GM11168 (cell line): ENCODE results near the gene TBC1D7.

Experiments used
- in situ Hi-C: fragments of 300-500 bp; cut with MboI; formaldehyde crosslinking; loops from one replicate; pipeline ENCODE4 v1.12.0; 2022; ENCODE audit warnings: low sequenced_read_pairs; ENCODE audit not compliant: unreplicated experiment

Gene TBC1D7

GRCh38 chr6:13278991-13279390, 49.3 kb downstream of the TBC1D7 start:
- in situ Hi-C loops, result no loop called here

DNA sequence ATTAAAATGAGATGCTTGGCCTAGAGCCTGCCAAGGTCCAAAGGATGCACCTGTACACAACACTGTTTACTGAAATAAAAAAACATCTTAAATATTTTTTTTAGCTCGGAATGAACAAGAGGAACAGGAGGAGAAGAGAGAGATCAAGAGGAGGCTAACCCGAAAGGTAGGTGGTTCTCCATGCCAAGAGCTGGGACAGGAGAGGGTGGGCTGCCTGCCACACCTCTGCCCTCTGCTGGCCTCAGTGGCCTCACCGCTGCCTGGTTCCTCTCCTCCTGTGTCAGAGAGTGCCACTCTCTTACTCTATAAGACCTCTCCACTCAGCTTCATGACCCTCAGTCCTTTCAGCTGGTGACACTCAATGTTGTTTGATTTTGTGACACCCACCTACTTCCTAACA, 50.2 kb downstream of the TBC1D7 start:
- in situ Hi-C loops, result no loop called here

DNA sequence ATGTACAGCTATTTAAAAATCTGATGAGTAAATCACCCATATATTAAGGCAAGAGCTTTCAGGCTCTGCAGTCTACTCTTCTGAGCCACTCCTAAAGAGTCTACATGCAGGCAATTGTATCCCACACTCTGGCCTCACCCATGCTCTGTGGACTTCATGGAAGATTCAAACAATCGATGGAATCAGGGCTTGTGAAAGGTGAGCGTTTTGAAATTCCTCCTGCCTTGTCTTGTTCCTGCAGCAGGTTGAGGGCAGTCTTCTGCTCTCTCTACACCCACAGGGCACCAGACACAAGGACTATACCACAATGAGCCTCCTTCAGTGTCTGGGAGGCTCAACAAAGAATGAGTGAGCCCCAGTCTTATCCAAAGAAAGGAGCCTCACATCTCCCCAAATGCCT, 51.1 kb downstream of the TBC1D7 start:
- in situ Hi-C loops, result no loop called here

DNA sequence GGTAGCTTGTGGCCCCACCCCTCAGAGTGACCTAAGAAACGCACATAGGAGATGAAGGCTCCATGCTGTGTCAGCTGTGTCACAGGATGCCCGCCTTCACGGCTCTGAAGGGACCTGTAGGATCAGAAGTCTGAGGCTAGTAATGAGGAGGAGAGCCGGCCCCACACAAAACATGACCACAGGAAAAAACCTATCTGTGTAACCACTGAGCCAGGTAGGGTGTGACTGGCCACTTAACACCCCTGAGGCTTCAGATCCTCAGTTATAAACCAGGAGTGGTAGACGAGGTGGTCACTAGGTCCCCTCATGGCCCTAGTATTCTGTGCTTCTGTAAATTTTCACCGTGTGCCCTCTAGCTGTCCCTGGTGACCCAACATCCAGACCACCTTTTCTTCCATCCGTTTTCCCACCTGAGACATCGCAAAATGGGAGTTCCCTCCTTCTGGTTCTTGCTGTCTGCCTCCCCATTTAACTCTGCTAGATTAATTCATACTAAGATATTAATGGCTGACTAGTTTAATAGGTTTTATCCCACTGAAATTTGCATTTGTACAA, 52.8 kb downstream of the TBC1D7 start:
- in situ Hi-C loops, result no loop called here

DNA sequence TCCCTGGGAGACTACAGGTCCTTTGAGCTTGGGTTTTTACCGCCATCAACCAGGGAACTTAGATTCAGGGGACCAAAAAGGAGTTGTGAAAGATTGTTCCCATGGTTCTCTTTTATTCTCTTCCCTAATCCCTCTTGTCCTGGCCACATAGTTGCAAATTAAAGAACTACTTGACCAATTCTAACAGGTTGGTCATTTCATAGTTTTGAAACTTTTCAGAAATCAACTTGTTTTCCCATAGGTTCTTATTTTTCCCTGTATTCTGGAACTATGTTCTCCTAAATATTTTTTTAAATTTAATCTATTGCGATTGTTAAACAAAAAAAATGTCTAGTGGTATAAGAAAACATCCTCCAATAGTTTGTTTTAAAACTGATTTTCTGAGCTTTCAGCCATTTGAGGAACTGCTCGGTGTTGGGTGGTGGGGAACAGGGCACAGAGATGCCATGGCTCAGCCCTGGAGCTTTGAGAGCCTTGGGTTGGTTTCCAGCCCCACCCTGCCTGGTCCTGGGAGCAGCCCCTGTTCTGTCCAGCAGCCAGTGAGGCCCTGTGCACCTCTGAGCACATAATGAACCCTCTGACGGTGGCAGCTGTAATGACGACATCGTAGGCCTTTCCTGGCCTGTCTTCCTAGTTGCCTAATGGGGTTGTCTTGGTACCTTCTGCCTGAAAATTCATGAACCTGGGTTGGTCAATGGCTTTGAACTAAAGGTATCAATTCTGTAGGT, 53.5 kb downstream of the TBC1D7 start:
- in situ Hi-C loops, result no loop called here

GRCh38 chr6:13273931-13274706, 54.2 kb downstream of the TBC1D7 start:
- in situ Hi-C loops, result no loop called here

DNA sequence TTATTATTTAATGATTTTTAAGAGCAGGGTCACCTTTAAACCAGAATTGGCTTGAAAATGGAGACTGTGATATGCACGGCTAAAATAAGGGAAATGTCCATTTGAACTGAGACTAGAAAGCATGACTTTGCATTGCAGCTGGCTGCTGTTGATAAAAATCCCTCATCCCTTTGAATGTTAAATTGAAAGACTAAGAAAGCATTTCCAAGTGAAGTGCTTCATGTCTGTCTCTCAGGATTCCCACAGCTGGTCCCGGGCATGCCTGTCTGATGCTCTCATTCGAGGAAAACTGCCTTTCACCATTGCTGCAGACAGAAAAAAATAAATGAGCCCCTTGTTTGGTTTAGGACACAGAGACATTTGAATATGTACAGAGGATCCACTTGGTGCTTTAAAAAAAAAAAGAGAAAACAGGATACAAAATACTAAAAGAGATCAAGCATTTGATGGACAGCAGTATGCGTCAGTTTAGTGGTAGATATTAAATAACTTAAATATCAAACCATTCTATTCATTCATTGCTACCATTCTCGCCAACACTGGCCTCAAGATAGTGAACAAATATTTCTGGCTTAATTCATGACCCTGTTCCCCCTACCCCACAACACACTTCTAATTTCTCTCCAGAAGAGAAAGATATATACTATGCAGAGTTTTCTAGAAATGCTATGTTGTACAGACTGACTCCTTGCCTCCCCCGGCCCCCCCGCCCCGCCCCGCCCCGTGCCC, 55.0 kb downstream of the TBC1D7 start:
- in situ Hi-C loops, result no loop called here

GRCh38 chr6:13272131-13273046, 55.9 kb downstream of the TBC1D7 start:
- in situ Hi-C loops, result no loop called here

DNA sequence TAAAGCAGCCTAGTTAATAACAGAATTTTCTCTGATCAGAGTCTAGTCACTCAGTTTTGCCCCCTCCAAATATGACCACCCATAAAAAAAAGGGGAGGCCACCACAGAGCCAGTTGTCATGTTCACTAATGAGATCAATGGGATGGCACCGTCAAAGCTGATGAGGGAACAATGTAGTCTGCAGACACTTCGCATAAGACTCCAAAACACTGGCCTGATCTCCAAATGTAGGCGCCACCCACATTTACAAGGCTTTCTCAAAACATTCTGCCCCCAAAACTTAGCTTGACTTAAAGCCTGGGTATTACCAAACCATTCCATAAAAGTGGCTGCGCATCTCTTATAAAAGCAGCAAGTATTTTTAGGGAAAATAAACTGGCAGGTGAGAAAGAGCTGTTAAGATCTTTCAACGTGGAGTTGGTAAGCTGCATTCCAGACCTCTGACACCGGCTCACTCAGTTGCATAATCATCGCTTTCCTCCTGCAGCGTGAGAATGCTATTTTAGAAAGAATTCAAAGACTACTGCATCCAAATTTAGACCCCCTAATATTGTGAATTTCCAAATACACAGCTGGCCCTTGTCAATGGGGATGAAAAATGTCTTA, 59.3 kb downstream of the TBC1D7 start:
- in situ Hi-C loops, result no loop called here

DNA sequence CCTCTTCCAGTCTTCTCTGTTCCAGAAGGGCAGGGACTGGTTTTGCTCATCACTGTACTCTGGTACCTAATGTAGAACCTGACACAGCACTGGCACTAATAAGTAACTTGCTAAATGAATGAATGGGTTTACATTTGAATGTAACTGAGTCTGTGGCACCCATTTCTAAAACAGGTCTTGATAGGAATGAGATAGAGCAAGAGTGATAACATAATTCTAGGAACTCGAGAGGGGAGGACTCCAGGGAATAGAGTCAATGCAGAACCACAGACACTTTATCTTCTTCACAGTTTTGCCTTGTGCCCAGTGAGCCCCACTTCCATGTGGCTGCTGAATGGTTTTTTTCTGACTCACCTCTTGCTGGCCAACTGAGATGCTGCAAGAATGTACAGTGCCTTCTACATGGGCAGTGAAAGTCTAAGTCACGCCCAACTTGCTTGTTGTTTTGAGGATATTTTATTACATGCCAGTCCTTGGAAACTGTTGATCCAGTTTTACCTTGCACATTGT, 61.1 kb downstream of the TBC1D7 start:
- in situ Hi-C loops, result no loop called here

- in situ Hi-C loops, result no loop called here
These were observed 64.7 kb downstream of the TBC1D7 start for GRCh38 chr6:13263669-13264068.

GRCh38 chr6:13262302-13263230, 65.8 kb downstream of the TBC1D7 start:
- in situ Hi-C loops, result no loop called here

DNA sequence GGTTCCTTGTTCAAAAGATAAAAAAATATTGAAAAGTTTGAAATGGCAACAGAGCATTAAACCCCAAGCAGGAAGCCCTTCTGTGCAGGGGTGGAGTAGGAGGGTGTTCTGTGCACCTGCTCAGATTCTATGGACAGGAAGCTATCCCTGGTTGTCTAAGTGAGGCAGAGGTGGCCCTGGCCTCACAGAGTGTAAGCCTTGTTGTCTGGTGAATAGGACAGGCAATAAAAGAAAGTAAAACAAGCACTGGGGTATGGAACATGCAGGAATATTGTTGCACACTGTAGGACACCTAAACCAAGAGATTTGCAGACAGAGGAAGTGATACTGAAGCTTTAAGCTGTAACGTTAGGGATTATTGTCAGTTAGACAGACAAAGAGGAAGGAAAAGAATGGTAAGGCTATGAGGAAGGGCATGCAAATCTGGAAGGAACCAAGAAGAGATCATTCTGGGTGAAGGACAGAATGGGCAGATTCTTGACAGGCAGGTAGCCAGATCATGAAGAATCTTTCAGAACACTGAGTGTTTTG, 66.8 kb downstream of the TBC1D7 start:
- in situ Hi-C loops, result no loop called here

- in situ Hi-C loops, result no loop called here
These were observed 67.5 kb downstream of the TBC1D7 start for GRCh38 chr6:13260831-13261230.

- in situ Hi-C loops, result no loop called here
These were observed 68.2 kb downstream of the TBC1D7 start for GRCh38 chr6:13260101-13260598.

DNA sequence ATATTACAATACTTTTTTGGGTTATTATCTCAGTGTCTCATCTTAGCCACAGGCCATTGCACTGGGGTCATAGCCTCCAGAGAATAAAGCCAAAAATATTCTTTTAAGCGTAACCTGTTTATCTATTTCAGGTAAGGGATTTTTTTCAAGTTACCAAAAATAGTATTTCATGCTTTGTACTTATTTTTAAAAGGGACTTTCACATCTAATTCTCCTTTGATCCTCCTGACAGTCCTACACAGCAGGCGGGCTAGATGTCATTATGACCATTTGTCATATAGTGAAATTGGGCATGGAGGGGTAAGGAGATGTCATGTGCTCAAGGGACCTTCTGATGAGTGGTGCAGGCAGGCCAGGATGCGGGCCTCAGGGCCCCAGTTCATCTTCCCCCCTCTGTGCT, 68.9 kb downstream of the TBC1D7 start:
- in situ Hi-C loops, result no loop called here

GRCh38 chr6:13256266-13257001, 71.9 kb downstream of the TBC1D7 start:
- in situ Hi-C loops, result no loop called here
